Measurements from ENCODE around the gene PLA2G15. TPM values are rescaled to one million over a fixed set of nuclear protein-coding genes. Genes with fewer than 3 reads are reported as not detected.
"Not testable (repeated sequence)": the region's sequence is repeated elsewhere in the genome, so short reads cannot be mapped to it uniquely, and the experiment has no call there.

The PLA2G15 gene
- total RNA-seq, 1 donor from 2014 or later, result 23.0 TPM

GRCh38 chr16:68279726-68280558 is 34.8 kb downstream of the PLA2G15 start:
- DNase-seq (ENCODE audit: low read depth in 2 of 2), result no peak

- no peak for DNase-seq (ENCODE audit: low read depth in 2 of 2)
Observed at GRCh38 chr16:68281368-68282063, 36.3 kb downstream of the PLA2G15 start.

DNA sequence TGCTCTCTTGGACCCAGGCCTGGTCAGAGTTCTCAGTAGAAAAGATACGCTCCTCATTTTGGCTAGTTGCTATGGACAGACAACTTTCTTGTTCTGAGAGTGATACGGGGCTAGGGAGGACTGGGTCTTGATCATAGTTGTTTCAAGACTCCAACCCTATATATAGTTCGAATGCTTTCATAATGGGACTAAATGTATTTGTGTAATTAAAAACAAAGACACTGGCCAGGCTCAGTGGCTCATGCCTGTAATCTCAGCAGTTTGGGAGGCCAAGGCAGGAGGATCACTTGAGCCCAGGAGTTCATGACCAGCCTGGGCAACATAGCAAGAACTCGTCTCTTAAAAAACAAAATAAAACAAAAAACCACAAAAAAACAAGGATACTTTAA is 36.9 kb downstream of the PLA2G15 start:
- DNase-seq (ENCODE audit: low read depth in 2 of 2), result no peak

GRCh38 chr16:68283346-68283745 is 38.2 kb downstream of the PLA2G15 start:
- DNase-seq (ENCODE audit: low read depth in 2 of 2), result no peak

DNA sequence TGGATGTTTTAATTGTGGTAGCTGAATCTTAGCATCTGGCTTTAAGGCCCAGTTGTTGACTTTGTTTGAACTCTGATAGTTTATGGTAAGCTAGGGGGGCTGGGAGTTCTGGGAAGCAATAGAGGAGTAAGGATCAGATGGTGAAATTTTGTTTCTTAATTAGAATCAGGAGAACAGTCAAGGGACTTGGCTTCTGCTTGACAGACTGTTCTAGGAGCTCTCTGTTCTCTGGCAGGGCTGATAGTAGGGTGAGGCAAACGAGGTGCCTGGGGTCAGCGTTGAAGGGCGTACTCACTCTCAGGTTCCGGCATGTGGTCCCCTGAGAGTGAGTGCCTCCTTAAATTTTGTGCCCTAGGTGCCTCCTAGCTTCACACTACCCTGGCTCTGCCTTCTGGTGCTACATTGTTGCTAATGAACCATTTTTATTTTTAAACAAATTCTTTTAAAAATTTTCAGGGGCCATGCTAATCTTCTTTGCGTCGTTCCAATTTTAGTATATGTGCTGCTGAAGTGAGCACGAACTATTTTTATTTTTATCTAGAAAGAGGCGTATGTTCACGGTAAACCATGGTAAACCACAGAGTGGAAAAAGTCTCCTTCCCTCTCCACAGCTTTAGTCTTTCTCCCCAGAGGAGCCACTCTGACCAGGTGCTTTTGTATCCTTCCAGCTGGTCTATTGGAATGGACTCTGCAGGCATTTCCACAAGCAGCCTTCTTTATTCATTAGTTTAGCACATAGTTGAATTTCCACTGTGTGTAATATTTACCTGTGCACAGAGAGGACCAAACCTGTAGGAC is 38.8 kb downstream of the PLA2G15 start:
- no peak for DNase-seq (ENCODE audit: low read depth in 2 of 2)

GRCh38 chr16:68284847-68285246 is 39.7 kb downstream of the PLA2G15 start:
- DNase-seq (ENCODE audit: low read depth in 2 of 2), result peak in 1 of 2 donors; percentile 22

DNA sequence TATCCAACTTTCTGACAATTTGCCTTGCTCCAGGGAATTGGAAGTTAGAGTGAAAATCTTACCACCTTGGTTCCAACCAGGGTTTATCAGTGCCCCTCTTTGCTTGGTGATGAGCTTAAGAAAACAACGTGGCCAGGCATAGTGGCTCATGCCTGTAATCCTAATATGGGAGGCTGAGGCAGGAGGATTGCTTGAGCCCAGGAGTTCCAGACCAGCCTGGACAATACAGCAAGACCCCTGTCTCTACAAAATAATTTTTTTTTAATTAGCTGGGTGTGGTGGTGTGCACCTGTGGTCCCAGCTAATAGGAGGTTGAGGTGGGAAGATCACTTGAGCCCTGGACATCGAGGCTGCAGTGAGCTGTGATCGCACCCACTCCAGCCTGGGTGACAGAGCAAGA is 40.5 kb downstream of the PLA2G15 start:
- no peak for DNase-seq (ENCODE audit: low read depth in 2 of 2)

GRCh38 chr16:68286153-68287074 is 41.2 kb downstream of the PLA2G15 start:
- peak; percentile 35 to 41 for DNase-seq (ENCODE audit: low read depth in 2 of 2)

DNA sequence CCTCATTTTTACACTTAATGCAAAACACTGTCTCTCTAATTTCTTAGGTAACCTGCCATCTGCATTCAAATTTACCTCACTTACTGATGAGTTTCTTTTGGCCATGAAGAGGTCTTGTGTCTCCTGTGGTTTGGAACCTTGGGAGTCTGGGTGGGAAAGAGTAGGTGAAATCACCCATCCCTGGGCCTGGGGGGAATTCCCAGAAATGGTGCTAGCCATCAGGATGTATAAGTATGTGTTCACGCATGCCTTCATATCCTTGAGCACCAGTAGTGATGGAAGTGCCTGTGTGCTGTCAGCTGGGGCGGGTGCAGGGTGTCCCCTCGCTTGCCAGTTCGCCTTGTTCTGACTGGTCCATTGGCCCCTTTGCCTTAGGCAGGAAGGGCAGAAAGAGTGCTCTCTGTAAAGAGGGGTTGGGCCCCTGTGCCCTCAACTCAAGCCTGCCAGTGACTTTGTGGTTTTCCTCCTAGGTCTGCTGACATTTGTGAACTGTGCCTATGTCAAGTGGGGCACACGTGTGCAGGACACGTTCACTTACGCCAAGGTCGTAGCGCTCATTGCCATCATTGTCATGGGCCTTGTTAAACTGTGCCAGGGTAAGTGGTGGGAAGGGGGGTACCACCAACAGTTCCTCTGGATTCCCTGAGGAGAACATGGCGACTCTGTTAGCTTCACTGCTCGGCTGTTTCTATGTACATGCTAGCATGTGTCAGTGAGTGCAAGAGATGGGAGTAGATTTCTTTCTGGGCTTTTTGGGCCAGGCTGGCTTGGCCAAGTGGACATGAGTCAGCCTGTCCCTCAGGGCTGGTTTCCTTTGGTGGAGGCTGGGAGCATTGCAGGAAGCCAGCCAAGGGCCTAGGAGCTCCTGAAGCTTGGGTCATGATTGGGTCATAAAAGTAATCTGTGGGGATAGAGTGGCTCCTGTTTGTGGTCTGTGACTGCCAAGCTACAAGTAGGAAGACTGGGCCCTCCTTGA is 42.4 kb downstream of the PLA2G15 start:
- peak; percentile 37 to 92 for DNase-seq (ENCODE audit: low read depth in 2 of 2)

DNA sequence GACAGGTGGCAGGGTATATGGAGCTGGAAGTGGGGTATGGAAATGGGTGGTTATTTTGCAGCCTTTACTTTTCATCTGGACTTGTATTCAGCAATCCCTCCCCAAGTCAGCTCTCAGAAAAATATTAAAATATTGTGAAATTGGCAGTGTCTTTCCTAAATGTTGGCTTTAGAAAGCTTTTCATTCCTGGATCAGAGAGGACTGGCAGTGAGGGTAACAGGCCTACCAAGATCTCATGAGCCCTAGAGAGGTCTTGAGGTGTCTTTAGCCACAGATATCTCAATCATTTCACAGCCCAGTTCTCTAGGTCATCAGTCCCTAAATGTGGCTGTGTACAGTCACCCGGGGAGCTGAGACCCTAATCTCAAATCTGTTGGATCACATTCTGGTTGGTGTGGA is 43.1 kb downstream of the PLA2G15 start:
- no peak for DNase-seq (ENCODE audit: low read depth in 2 of 2)

- not testable (repeated sequence) for DNase-seq (ENCODE audit: low read depth in 2 of 2)
Observed at GRCh38 chr16:68288796-68289195, 43.6 kb downstream of the PLA2G15 start.

- no peak for DNase-seq (ENCODE audit: low read depth in 2 of 2)
Observed at GRCh38 chr16:68289202-68289601, 44.0 kb downstream of the PLA2G15 start.

DNA sequence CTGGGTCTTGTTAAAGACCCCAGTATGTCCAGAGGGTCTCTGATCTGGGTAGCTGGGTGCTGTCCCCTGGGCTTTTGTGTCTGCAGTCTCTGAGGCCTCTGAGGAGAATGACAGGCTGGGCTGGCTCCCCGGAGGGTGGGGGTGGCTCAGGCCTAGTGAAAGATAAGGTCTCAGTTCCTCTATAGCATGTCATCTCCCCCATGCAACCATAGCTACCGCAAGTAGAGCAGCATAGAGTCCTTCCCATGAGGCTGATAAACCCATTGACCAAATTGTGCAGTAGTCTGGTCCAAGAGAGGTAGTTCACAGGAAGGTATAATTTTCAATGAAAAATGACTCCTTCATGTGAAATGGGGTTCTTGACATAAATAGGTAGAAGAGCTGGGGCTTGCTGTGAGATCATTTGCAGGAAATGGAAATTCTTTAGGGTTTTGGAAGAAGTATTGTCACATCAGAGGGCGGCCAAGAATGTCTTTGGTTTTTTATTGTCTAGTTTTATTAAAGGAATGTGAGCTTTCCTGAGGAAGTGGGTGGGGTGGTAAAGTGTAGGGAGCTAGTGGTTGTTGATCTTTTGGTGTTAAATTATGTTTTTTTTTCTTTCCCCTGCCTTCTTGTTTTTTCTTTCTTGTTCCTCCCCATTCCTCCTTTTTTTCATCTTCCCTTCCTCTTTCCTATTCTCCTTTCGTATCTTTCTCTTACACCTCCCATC is 44.6 kb downstream of the PLA2G15 start:
- DNase-seq (ENCODE audit: low read depth in 2 of 2), result peak in 1 of 2 donors; percentile 68

DNA sequence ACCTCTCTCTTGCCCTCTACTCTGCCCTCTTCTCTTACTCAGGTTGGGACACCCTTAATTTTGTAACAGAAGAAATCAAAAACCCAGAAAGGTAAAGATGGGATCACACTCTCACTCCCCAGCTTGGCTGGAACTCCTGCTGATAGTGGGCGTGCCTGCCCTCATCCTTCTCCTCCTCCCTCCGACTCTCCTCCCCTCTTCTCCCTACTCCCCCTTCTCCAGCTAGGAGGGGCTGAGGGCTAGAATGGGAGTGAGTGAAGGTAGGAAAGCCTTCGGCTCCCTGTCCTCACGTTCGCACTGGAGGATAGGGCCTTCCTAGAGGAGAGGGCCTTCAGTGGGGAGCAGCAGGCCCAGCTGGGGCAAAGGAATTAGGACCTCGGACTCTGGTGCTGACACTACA is 45.3 kb downstream of the PLA2G15 start:
- no peak for DNase-seq (ENCODE audit: low read depth in 2 of 2)

DNA sequence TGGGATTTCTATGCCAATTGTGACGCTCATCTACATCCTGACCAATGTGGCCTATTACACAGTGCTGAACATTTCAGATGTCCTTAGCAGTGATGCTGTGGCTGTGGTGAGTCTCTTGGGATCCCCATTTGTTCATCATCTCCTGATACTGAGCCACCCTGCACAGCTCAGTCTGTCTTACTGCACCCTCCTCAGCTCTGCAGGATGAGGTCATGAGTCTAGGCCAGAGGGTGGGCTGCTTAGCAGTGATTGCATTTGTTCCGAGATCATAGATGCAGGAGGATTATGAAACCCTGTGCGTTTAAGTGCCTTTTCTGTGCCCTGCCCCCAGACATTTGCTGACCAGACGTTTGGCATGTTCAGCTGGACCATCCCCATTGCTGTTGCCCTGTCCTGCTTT is 46.1 kb downstream of the PLA2G15 start:
- no peak for DNase-seq (ENCODE audit: low read depth in 2 of 2)

- DNase-seq (ENCODE audit: low read depth in 2 of 2), result no peak
Observed at GRCh38 chr16:68292425-68292824, 47.3 kb downstream of the PLA2G15 start.

- no peak for DNase-seq (ENCODE audit: low read depth in 2 of 2)
Observed at GRCh38 chr16:68296291-68296690, 51.1 kb downstream of the PLA2G15 start.

DNA sequence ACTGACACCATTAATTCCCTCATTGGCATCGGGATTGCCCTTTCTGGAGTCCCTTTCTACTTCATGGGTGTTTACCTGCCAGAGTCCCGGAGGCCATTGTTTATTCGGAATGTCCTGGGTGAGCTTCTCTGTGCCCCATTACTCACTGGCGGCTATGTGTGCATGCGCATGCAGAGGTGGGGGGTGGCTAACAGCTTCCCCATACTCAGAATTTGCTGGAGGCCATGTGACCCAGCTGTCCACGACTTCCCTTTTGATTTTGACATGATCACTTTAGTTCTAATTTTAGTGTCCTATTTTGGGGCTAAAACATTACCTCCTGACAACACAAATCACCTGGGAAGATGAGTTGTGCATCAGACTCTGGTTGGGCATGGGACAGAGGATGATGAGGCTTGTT is 51.5 kb downstream of the PLA2G15 start:
- no peak for DNase-seq (ENCODE audit: low read depth in 2 of 2)

DNA sequence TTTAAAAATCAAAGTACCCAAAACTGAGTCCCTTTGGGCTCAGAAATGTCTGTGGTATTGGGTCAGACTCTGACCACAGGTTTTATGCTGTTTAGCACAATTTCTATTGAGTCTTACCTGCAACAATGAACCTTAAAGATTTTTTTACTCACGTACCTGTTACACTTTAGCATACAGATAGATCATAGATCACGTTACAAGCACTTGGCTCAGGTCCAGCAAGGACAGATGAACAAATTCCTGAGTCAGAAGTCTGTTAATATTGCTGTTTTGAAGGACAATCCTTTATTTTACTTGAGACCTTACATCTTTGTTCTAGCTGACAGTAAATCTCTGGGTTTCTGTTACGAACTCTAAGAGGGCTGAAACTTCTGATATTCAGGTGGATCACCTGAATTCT is 52.7 kb downstream of the PLA2G15 start:
- peak in 1 of 2 donors; percentile 27 for DNase-seq (ENCODE audit: low read depth in 2 of 2)
